Osteocyte (in vitro differentiated cells): ENCODE measurements around the gene IMMP2L. TPM values are rescaled to one million over a fixed set of nuclear protein-coding genes. Genes with fewer than 3 reads are reported as not detected.

Experiments used
- DNase-seq: peaks from one replicate; pipeline ENCODE4 v3.0.0; 2021; ENCODE audit warnings: mixed read lengths; ENCODE audit not compliant: unreplicated experiment; ENCODE audit errors: extremely low spot score
- H3K27ac Mint-ChIP-seq: one replicate; pipeline ENCODE4 v1.8.0; 2021; ENCODE audit warnings: mild to moderate bottlenecking, mixed read lengths; ENCODE audit not compliant: unreplicated experiment
- H3K27me3 Mint-ChIP-seq: one replicate; pipeline ENCODE4 v1.8.0; 2021; ENCODE audit warnings: mixed read lengths; ENCODE audit not compliant: unreplicated experiment
- H3K36me3 Mint-ChIP-seq: one replicate; pipeline ENCODE4 v1.8.0; 2021; ENCODE audit warnings: mixed read lengths; ENCODE audit not compliant: unreplicated experiment
- H3K4me1 Mint-ChIP-seq: one replicate; pipeline ENCODE4 v1.8.0; 2021; ENCODE audit warnings: mixed read lengths; ENCODE audit not compliant: unreplicated experiment
- H3K4me3 Mint-ChIP-seq: one replicate; pipeline ENCODE4 v1.8.0; 2021; ENCODE audit warnings: mild to moderate bottlenecking, moderate library complexity, mixed read lengths; ENCODE audit not compliant: unreplicated experiment
- H3K9me3 Mint-ChIP-seq: one replicate; pipeline ENCODE4 v1.8.0; 2021; ENCODE audit warnings: mixed read lengths; ENCODE audit not compliant: unreplicated experiment
- CTCF ChIP-seq: fragments of 200-600 bp; sonication (generic); IDR thresholded peaks from 2 replicates; pipeline ENCODE4 v1.5.0; 2021; ENCODE audit warnings: antibody characterized with exemption, mild to moderate bottlenecking, moderate library complexity
- total RNA-seq: library from RNA; stranded (reverse); gene quantifications from 2 replicates; pipeline ENCODE4 v1.2.1, GENCODE V29; 2021

The IMMP2L gene
- total RNA-seq, 1 donor from 2014 or later = 15.6 TPM

GRCh38 chr7:111535142-111535870, 27.0 kb downstream of the IMMP2L start:
- peaks cover 3% of the 10 kb centered on the region for H3K36me3 Mint-ChIP-seq
- no peak for TF ChIP-seq CTCF
- no peak for DNase-seq
- peaks cover 5% of the 10 kb centered on the region for H3K4me1 Mint-ChIP-seq
- no peaks in the 10 kb centered on the region for H3K27me3 Mint-ChIP-seq
- no peaks in the 10 kb centered on the region for H3K9me3 Mint-ChIP-seq
- H3K27ac Mint-ChIP-seq = no peak overlapping the region
- no peak overlapping the region for H3K4me3 Mint-ChIP-seq

- TF ChIP-seq CTCF = no peak
- no peak for DNase-seq
- H3K4me1 Mint-ChIP-seq = peaks cover 17% of the 10 kb centered on the region
- no peaks in the 10 kb centered on the region for H3K27me3 Mint-ChIP-seq
- no peak overlapping the region for H3K4me3 Mint-ChIP-seq
- no peaks in the 10 kb centered on the region for H3K9me3 Mint-ChIP-seq
- no peaks in the 10 kb centered on the region for H3K36me3 Mint-ChIP-seq
- H3K27ac Mint-ChIP-seq = no peak overlapping the region
Measured at GRCh38 chr7:111532625-111533024, 29.7 kb downstream of the IMMP2L start.

- Mint-ChIP-seq H3K27ac (no peak overlapping the region), H3K36me3 (no peaks in the 10 kb centered on the region), H3K4me3 (no peak overlapping the region), H3K4me1 (peaks cover 17% of the 10 kb centered on the region), H3K27me3 (no peaks in the 10 kb centered on the region), H3K9me3 (no peaks in the 10 kb centered on the region)
- no peak for TF ChIP-seq CTCF
- no peak for DNase-seq
Measured at GRCh38 chr7:111531993-111532392, 30.3 kb downstream of the IMMP2L start.

- Mint-ChIP-seq H3K27me3 (no peaks in the 10 kb centered on the region), H3K4me3 (no peak overlapping the region), H3K27ac (no peak overlapping the region), H3K9me3 (no peaks in the 10 kb centered on the region), H3K36me3 (no peaks in the 10 kb centered on the region), H3K4me1 (peaks cover 17% of the 10 kb centered on the region)
- DNase-seq = no peak
- no peak for TF ChIP-seq CTCF
Measured at GRCh38 chr7:111530356-111530668, 32.0 kb downstream of the IMMP2L start.

GRCh38 chr7:111529507-111530355, 32.6 kb downstream of the IMMP2L start:
- DNase-seq = no peak

More at GRCh38 chr7:111529507-111530355, 32.6 kb downstream of the IMMP2L start:
- no peak overlapping the region for H3K4me3 Mint-ChIP-seq
- no peak for TF ChIP-seq CTCF
- H3K4me1 Mint-ChIP-seq = peaks cover 17% of the 10 kb centered on the region
- no peaks in the 10 kb centered on the region for H3K27me3 Mint-ChIP-seq
- H3K36me3 Mint-ChIP-seq = no peaks in the 10 kb centered on the region
- no peak overlapping the region for H3K27ac Mint-ChIP-seq
- H3K9me3 Mint-ChIP-seq = no peaks in the 10 kb centered on the region
